Stimulated activated CD4-positive, alpha-beta T cell treated with anti-CD3 and anti-CD28 coated beads, Interleukin-2, amount 100 ng/mL, for 24 hours (primary cell): ENCODE results near the gene NECTIN1.
A peak's percentile ranks its signal among the peaks of the same experiment; 100 is the strongest.

ENCODE experiments used
- DNase-seq, 2 donors: peaks; one replicate each; pipeline ENCODE4 v3.0.0-alpha.2; 2020

The NECTIN1 gene

GRCh38 chr11:119691701-119692539 lies 37.1 kb downstream of the NECTIN1 start:
- no peak for DNase-seq

- no peak for DNase-seq
Observed at GRCh38 chr11:119691020-119691666, 37.9 kb downstream of the NECTIN1 start.

GRCh38 chr11:119689302-119689701 lies 39.7 kb downstream of the NECTIN1 start:
- no peak for DNase-seq

GRCh38 chr11:119688356-119688755 lies 40.6 kb downstream of the NECTIN1 start:
- no peak for DNase-seq

GRCh38 chr11:119687373-119688046 lies 41.5 kb downstream of the NECTIN1 start:
- DNase-seq, result no peak

GRCh38 chr11:119686177-119686882 lies 42.7 kb downstream of the NECTIN1 start:
- no peak for DNase-seq

GRCh38 chr11:119685111-119685746 lies 43.8 kb downstream of the NECTIN1 start:
- DNase-seq, result no peak

GRCh38 chr11:119684361-119685110 lies 44.5 kb downstream of the NECTIN1 start:
- no peak for DNase-seq

- DNase-seq, result no peak
Observed at GRCh38 chr11:119683783-119684182, 45.2 kb downstream of the NECTIN1 start.

GRCh38 chr11:119681361-119681910 lies 47.6 kb downstream of the NECTIN1 start:
- DNase-seq, result no peak

- no peak for DNase-seq
Observed at GRCh38 chr11:119680541-119681360, 48.2 kb downstream of the NECTIN1 start.

GRCh38 chr11:119679346-119679745 lies 49.7 kb downstream of the NECTIN1 start:
- DNase-seq, result no peak

- no peak for DNase-seq
Observed at GRCh38 chr11:119678351-119678750, 50.6 kb downstream of the NECTIN1 start.

GRCh38 chr11:119677840-119678239 lies 51.2 kb downstream of the NECTIN1 start:
- DNase-seq, result no peak

- no peak for DNase-seq
Observed at GRCh38 chr11:119676461-119677020, 52.5 kb downstream of the NECTIN1 start.

- peak; percentile 22 to 44 for DNase-seq
Observed at GRCh38 chr11:119673759-119674336, 55.2 kb downstream of the NECTIN1 start.

- DNase-seq, result no peak
Observed at GRCh38 chr11:119673052-119673758, 55.8 kb downstream of the NECTIN1 start.

GRCh38 chr11:119672597-119672996 lies 56.4 kb downstream of the NECTIN1 start:
- no peak for DNase-seq

GRCh38 chr11:119671561-119672015 lies 57.4 kb downstream of the NECTIN1 start:
- DNase-seq, result no peak
